Prostate gland (tissue), 2 donors: Measurements from ENCODE around the gene TTBK1.

ENCODE experiments used
- CTCF ChIP-seq, 4 experiments: fragments of 200-600 bp in 2 of 4; fragments of 450-650 bp in 2 of 4; sonication (generic) in 2 of 4; IDR thresholded peaks; 1 replicate in 3 of 4; 2 replicates in 1 of 4; pipeline ENCODE4 v1.5.1; 2016 to 2019; ENCODE audit warnings: antibody characterized with exemption in 4 of 4, mild to moderate bottlenecking in 2 of 4, moderate library complexity in 2 of 4
- POLR2A ChIP-seq: fragments of 450-650 bp; IDR thresholded peaks from one replicate; pipeline ENCODE4 v1.6.1; 2016; ENCODE audit warnings: antibody characterized with exemption, mild to moderate bottlenecking

DNA sequence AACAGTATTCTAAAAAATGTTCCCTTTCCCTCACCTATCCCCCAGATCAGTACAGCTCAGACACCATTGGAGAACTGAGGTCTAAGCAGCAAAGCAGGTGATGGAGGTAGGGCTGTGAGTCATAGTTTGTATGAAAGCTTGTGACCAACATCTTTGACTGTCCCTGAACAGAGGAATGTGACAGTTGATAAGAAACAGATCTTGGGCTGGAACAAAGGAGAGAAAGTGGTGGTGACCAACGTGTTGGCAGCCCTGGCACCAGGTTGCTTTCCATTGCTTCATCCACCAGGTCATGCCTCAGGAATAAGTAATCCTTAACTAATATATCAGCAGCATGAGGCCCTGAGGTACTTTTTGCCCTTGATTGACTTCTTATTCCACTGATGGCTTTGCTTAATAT, 85.2 kb downstream of the TTBK1 start:
- TF ChIP-seq CTCF (IDR thresholded peaks at IDR 0.05) (no peak), POLR2A (no peak)
